Measurements from ENCODE around the gene DNAJC7.

GRCh38 chr17:41937970-41938954 lies 79.0 kb downstream of the DNAJC7 start:
- no peak for TF ChIP-seq POLR2A (IDR thresholded peaks at IDR 0.05)
- TF ChIP-seq, protein P1, sequence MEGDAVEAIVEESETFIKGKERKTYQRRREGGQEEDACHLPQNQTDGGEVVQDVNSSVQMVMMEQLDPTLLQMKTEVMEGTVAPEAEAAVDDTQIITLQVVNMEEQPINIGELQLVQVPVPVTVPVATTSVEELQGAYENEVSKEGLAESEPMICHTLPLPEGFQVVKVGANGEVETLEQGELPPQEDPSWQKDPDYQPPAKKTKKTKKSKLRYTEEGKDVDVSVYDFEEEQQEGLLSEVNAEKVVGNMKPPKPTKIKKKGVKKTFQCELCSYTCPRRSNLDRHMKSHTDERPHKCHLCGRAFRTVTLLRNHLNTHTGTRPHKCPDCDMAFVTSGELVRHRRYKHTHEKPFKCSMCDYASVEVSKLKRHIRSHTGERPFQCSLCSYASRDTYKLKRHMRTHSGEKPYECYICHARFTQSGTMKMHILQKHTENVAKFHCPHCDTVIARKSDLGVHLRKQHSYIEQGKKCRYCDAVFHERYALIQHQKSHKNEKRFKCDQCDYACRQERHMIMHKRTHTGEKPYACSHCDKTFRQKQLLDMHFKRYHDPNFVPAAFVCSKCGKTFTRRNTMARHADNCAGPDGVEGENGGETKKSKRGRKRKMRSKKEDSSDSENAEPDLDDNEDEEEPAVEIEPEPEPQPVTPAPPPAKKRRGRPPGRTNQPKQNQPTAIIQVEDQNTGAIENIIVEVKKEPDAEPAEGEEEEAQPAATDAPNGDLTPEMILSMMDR (IDR thresholded peaks at IDR 0.05) = no peak

Measured in adrenal gland (tissue), 5 donors.